Astrocyte (in vitro differentiated cells and primary cell): Measurements from ENCODE around the gene GATA2. TPM values are rescaled to one million over a fixed set of nuclear protein-coding genes. Genes with fewer than 3 reads are reported as not detected.

Experiments used
- DNase-seq: peaks from one replicate; pipeline ENCODE4 v3.0.0-alpha.2; 2010; ENCODE audit warnings: low read depth
- FAIRE-seq: peaks from 2 replicates; lab custom pipeline; 2011; peaks lifted over from hg19 to GRCh38; lab: Jason Lieb, UNC
- H2AFZ ChIP-seq: 2 replicates; pipeline ENCODE4 v1.6.0; 2012; ENCODE audit warnings: low read depth, low read length, inconsistent platforms
- H3K27ac ChIP-seq: 2 replicates; pipeline ENCODE4 v1.5.1; 2011; ENCODE audit warnings: low read depth, low read length, inconsistent platforms
- H3K27me3 ChIP-seq: 2 replicates; pipeline ENCODE4 v1.6.0; 2011; ENCODE audit warnings: low read length, inconsistent platforms; ENCODE audit not compliant: insufficient read depth
- H3K36me3 ChIP-seq: 2 replicates; pipeline ENCODE4 v1.5.1; 2011; ENCODE audit warnings: low read length, inconsistent platforms; ENCODE audit not compliant: insufficient read depth
- H3K4me1 ChIP-seq: 2 replicates; pipeline ENCODE4 v1.5.1; 2011; ENCODE audit warnings: low read length, inconsistent platforms; ENCODE audit not compliant: insufficient read depth
- H3K4me2 ChIP-seq: 2 replicates; pipeline ENCODE4 v1.6.0; 2012; ENCODE audit warnings: low read length, inconsistent platforms
- H3K4me3 ChIP-seq: 2 replicates; pipeline ENCODE4 v1.5.1; 2011; ENCODE audit warnings: low read depth, mild to moderate bottlenecking, low read length, inconsistent platforms; ENCODE audit not compliant: insufficient read depth
- H3K79me2 ChIP-seq: 2 replicates; pipeline ENCODE4 v1.6.0; 2012; ENCODE audit warnings: mild to moderate bottlenecking, low read length, inconsistent platforms; ENCODE audit not compliant: insufficient read depth
- H3K9ac ChIP-seq: 2 replicates; pipeline ENCODE4 v1.6.0; 2012; ENCODE audit warnings: mild to moderate bottlenecking, low read length, inconsistent platforms
- H3K9me3 ChIP-seq: 2 replicates; pipeline ENCODE4 v1.5.1; 2012; ENCODE audit warnings: low read depth, mild to moderate bottlenecking, low read length, inconsistent platforms; ENCODE audit not compliant: insufficient read depth
- H4K20me1 ChIP-seq: 2 replicates; pipeline ENCODE4 v1.6.0; 2012; ENCODE audit warnings: low read length, inconsistent platforms; ENCODE audit not compliant: insufficient read depth
- H3K27ac Mint-ChIP-seq: one replicate; pipeline ENCODE4 v1.8.0; 2021; ENCODE audit warnings: mild to moderate bottlenecking, mixed read lengths; ENCODE audit not compliant: unreplicated experiment
- H3K27me3 Mint-ChIP-seq: one replicate; pipeline ENCODE4 v1.8.0; 2021; ENCODE audit warnings: low read depth, mixed read lengths; ENCODE audit not compliant: unreplicated experiment
- H3K36me3 Mint-ChIP-seq: one replicate; pipeline ENCODE4 v1.8.0; 2021; ENCODE audit warnings: low read depth, mixed read lengths; ENCODE audit not compliant: unreplicated experiment
- H3K4me1 Mint-ChIP-seq: one replicate; pipeline ENCODE4 v1.8.0; 2021; ENCODE audit warnings: low read depth, mixed read lengths; ENCODE audit not compliant: unreplicated experiment
- H3K4me3 Mint-ChIP-seq: one replicate; pipeline ENCODE4 v1.8.0; 2021; ENCODE audit warnings: mild to moderate bottlenecking, moderate library complexity, mixed read lengths; ENCODE audit not compliant: unreplicated experiment
- H3K9me3 Mint-ChIP-seq: one replicate; pipeline ENCODE4 v1.8.0; 2021; ENCODE audit warnings: mild to moderate bottlenecking, mixed read lengths; ENCODE audit not compliant: unreplicated experiment
- EZH2 ChIP-seq: IDR thresholded peaks from 2 replicates; pipeline ENCODE4 v1.6.1; 2012; ENCODE audit warnings: mild to moderate bottlenecking, low read length, inconsistent platforms; ENCODE audit not compliant: insufficient read depth
- total RNA-seq: library from RNA; stranded (reverse); gene quantifications from 2 replicates; pipeline ENCODE4 v1.2.1, GENCODE V29; 2021
- TF ChIP-seq, protein P1 (sequence below): IDR thresholded peaks from 2 replicates; pipeline ENCODE4 v1.5.1; 2011; ENCODE audit warnings: low read depth, mild to moderate bottlenecking, inconsistent platforms, low read length, moderate library complexity; ENCODE audit not compliant: insufficient read depth

Gene GATA2
- total RNA-seq, 1 donor from 2014 or later, result 1.7 TPM

GRCh38 chr3:128501431-128501830 is 8.4 kb upstream of the GATA2 start:
- Histone ChIP-seq H3K9me3 (peaks cover 6% of the 10 kb centered on the region), H3K4me2 (no peak overlapping the region), H3K27ac (no peak overlapping the region), H3K4me1 (peaks cover 5% of the 10 kb centered on the region), H3K4me3 (no peak overlapping the region), H3K27me3 (peaks cover 28% of the 10 kb centered on the region), H2AFZ (no peak overlapping the region), H3K36me3 (no peaks in the 10 kb centered on the region), H3K79me2 (no peaks in the 10 kb centered on the region), H4K20me1 (peaks cover 8% of the 10 kb centered on the region), H3K9ac (no peak overlapping the region)
- no peak overlapping the region for H3K4me3 Mint-ChIP-seq
- no peak for FAIRE-seq
- DNase-seq, result no peak
- H3K9me3 Mint-ChIP-seq, result peaks cover 9% of the 10 kb centered on the region
- H3K27ac Mint-ChIP-seq, result no peak overlapping the region
- H3K36me3 Mint-ChIP-seq, result peaks cover 3% of the 10 kb centered on the region
- no peaks in the 10 kb centered on the region for H3K4me1 Mint-ChIP-seq
- TF ChIP-seq EZH2, result no peak
- TF ChIP-seq, protein P1, sequence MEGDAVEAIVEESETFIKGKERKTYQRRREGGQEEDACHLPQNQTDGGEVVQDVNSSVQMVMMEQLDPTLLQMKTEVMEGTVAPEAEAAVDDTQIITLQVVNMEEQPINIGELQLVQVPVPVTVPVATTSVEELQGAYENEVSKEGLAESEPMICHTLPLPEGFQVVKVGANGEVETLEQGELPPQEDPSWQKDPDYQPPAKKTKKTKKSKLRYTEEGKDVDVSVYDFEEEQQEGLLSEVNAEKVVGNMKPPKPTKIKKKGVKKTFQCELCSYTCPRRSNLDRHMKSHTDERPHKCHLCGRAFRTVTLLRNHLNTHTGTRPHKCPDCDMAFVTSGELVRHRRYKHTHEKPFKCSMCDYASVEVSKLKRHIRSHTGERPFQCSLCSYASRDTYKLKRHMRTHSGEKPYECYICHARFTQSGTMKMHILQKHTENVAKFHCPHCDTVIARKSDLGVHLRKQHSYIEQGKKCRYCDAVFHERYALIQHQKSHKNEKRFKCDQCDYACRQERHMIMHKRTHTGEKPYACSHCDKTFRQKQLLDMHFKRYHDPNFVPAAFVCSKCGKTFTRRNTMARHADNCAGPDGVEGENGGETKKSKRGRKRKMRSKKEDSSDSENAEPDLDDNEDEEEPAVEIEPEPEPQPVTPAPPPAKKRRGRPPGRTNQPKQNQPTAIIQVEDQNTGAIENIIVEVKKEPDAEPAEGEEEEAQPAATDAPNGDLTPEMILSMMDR, result no peak
- peaks cover 69% of the 10 kb centered on the region for H3K27me3 Mint-ChIP-seq

- Histone ChIP-seq H3K27me3 (peaks cover 37% of the 10 kb centered on the region), H3K9ac (no peak overlapping the region), H3K4me3 (no peak overlapping the region), H3K4me1 (peaks cover 5% of the 10 kb centered on the region), H3K4me2 (no peak overlapping the region), H2AFZ (no peak overlapping the region), H3K27ac (no peak overlapping the region), H4K20me1 (peaks cover 13% of the 10 kb centered on the region), H3K79me2 (no peaks in the 10 kb centered on the region), H3K36me3 (no peaks in the 10 kb centered on the region), H3K9me3 (peaks cover 6% of the 10 kb centered on the region)
- TF ChIP-seq, protein P1, result no peak
- no peak for TF ChIP-seq EZH2
- Mint-ChIP-seq H3K27me3 (peaks cover 70% of the 10 kb centered on the region), H3K4me1 (no peaks in the 10 kb centered on the region), H3K36me3 (peaks cover 3% of the 10 kb centered on the region), H3K9me3 (peaks cover 9% of the 10 kb centered on the region), H3K4me3 (no peak overlapping the region), H3K27ac (no peak overlapping the region)
- DNase-seq (no peak), FAIRE-seq (no peak)
Observed at GRCh38 chr3:128500556-128500955, 7.6 kb upstream of the GATA2 start.

- Histone ChIP-seq H3K27me3 (peaks cover 44% of the 10 kb centered on the region), H3K9ac (no peak overlapping the region), H4K20me1 (peaks cover 16% of the 10 kb centered on the region), H3K36me3 (no peaks in the 10 kb centered on the region), H3K4me1 (peaks cover 5% of the 10 kb centered on the region), H2AFZ (no peak overlapping the region), H3K4me2 (no peak overlapping the region), H3K4me3 (no peak overlapping the region), H3K27ac (no peak overlapping the region), H3K9me3 (peaks cover 6% of the 10 kb centered on the region), H3K79me2 (no peaks in the 10 kb centered on the region)
- H3K4me3 Mint-ChIP-seq, result no peak overlapping the region
- H3K9me3 Mint-ChIP-seq, result peaks cover 9% of the 10 kb centered on the region
- peaks cover 70% of the 10 kb centered on the region for H3K27me3 Mint-ChIP-seq
- H3K4me1 Mint-ChIP-seq, result no peaks in the 10 kb centered on the region
- H3K27ac Mint-ChIP-seq, result no peak overlapping the region
- H3K36me3 Mint-ChIP-seq, result peaks cover 3% of the 10 kb centered on the region
- no peak for DNase-seq
- TF ChIP-seq EZH2, result no peak
- TF ChIP-seq, protein P1, result no peak
- FAIRE-seq, result no peak
Observed at GRCh38 chr3:128499724-128500275, 6.8 kb upstream of the GATA2 start.
